Spinal cord (tissue), 10 donors: ENCODE data around the gene RELB. TPM values are rescaled to one million over a fixed set of nuclear protein-coding genes. Genes with fewer than 3 reads are reported as not detected.
"Not testable (repeated sequence)": the region's sequence is repeated elsewhere in the genome, so short reads cannot be mapped to it uniquely, and the experiment has no call there.

Experiments used
- DNase-seq, 6 donors: peaks; one replicate each; pipeline versions ENCODE4 v3.0.0 to v3.0.0-alpha.2; 2013 to 2015; ENCODE audit warnings: low spot score in 6 of 6, low read depth in 4 of 6
- H3K27ac ChIP-seq: one replicate; pipeline ENCODE4 v1.5.1; 2013; ENCODE audit warnings: low read depth, low read length, control low read depth
- H3K27me3 ChIP-seq: one replicate; pipeline ENCODE4 v1.6.1; 2013; ENCODE audit warnings: low read length; ENCODE audit not compliant: control insufficient read depth, insufficient read depth
- H3K36me3 ChIP-seq: one replicate; pipeline ENCODE4 v1.6.1; 2013; ENCODE audit warnings: low read length; ENCODE audit not compliant: control insufficient read depth, insufficient read depth
- H3K4me1 ChIP-seq: one replicate; pipeline ENCODE4 v1.6.1; 2013; ENCODE audit warnings: low read length; ENCODE audit not compliant: control insufficient read depth, insufficient read depth
- H3K4me3 ChIP-seq: one replicate; pipeline ENCODE4 v1.5.1; 2013; ENCODE audit warnings: low read depth, low read length, control low read depth
- H3K9me3 ChIP-seq: one replicate; pipeline ENCODE4 v1.6.1; 2013; ENCODE audit warnings: low read length; ENCODE audit not compliant: control insufficient read depth, insufficient read depth
- WGBS: methylation state at CpG from one replicate; pipeline ENCODE4 v1.1.5; 2013; ENCODE audit warnings: missing lambda C conversion rate; ENCODE audit not compliant: insufficient coverage; 5-methylcytosine and 5-hydroxymethylcytosine counted together
- polyA plus RNA-seq, 2 donors: library from polyadenylated mRNA; unstranded; fragments of 120-200 nt; gene quantifications; one replicate each; pipeline ENCODE4 v1.2.1, GENCODE V29; 2013; ENCODE audit not compliant: insufficient read length in 2 of 2
- total RNA-seq, 2 donors: library from RNA; depleted of rRNA in 1 of 2; stranded (reverse); fragments of 120-200 nt in 1 of 2; fragments of >200 nt in 1 of 2; gene quantifications; one replicate each; pipeline versions ENCODE4 v1.2.3 to v1.2.4, GENCODE V29; 2013 to 2014
- donor health status: healthy.

The RELB gene
- total and polyA plus RNA-seq, 4 donors = 2.4 to 4.0 (median 3.4) TPM

- Histone ChIP-seq H3K4me1 (peaks cover 13% of the 10 kb centered on the region), H3K9me3 (no peaks in the 10 kb centered on the region), H3K4me3 (no peak overlapping the region), H3K27me3 (no peaks in the 10 kb centered on the region), H3K27ac (no peak overlapping the region), H3K36me3 (peaks cover 67% of the 10 kb centered on the region)
- WGBS = 100% methylated on average over 8 of the region's 8 CpGs
- no peak for DNase-seq
Observed at GRCh38 chr19:44961821-44962220, 39.4 kb upstream of the RELB start.

- no peak overlapping the region for H3K4me3 ChIP-seq
- no peak for DNase-seq
- no peaks in the 10 kb centered on the region for H3K9me3 ChIP-seq
- H3K27me3 ChIP-seq = no peaks in the 10 kb centered on the region
- H3K36me3 ChIP-seq = peaks cover 72% of the 10 kb centered on the region
- H3K4me1 ChIP-seq = no peaks in the 10 kb centered on the region
- no peak overlapping the region for H3K27ac ChIP-seq
- WGBS = 100% methylated on average over 2 of the region's 5 CpGs
Observed at GRCh38 chr19:44968118-44968517, 33.1 kb upstream of the RELB start.

GRCh38 chr19:44968670-44969069, 32.6 kb upstream of the RELB start:
- H3K27me3 ChIP-seq = no peaks in the 10 kb centered on the region
- H3K9me3 ChIP-seq = no peaks in the 10 kb centered on the region
- H3K27ac ChIP-seq = no peak overlapping the region
- DNase-seq = no peak
- 96% methylated on average over 4 of the region's 4 CpGs for WGBS
- peaks cover 73% of the 10 kb centered on the region for H3K36me3 ChIP-seq
- H3K4me1 ChIP-seq = no peaks in the 10 kb centered on the region
- no peak overlapping the region for H3K4me3 ChIP-seq

GRCh38 chr19:44969437-44969836, 31.8 kb upstream of the RELB start:
- Histone ChIP-seq H3K4me3 (no peak overlapping the region), H3K4me1 (no peaks in the 10 kb centered on the region), H3K27me3 (no peaks in the 10 kb centered on the region), H3K36me3 (peaks cover 77% of the 10 kb centered on the region), H3K9me3 (no peaks in the 10 kb centered on the region), H3K27ac (no peak overlapping the region)
- DNase-seq = no peak
- no CpG with 5 or more reads among the region's 5 CpGs for WGBS

- H3K4me1 ChIP-seq, H3K9me3 ChIP-seq, H3K27me3 ChIP-seq, H3K27ac ChIP-seq, DNase-seq, H3K4me3 ChIP-seq: not testable (repeated sequence)
- peaks cover 78% of the 10 kb centered on the region for H3K36me3 ChIP-seq
- 100% methylated on average over 1 of the region's 6 CpGs for WGBS
Observed at GRCh38 chr19:44971451-44971850, 29.8 kb upstream of the RELB start.

GRCh38 chr19:44972802-44973201, 28.5 kb upstream of the RELB start:
- DNase-seq = no peak
- 95% methylated on average over 9 of the region's 13 CpGs for WGBS
- no peaks in the 10 kb centered on the region for H3K9me3 ChIP-seq
- no peak overlapping the region for H3K4me3 ChIP-seq
- peaks cover 78% of the 10 kb centered on the region for H3K36me3 ChIP-seq
- no peaks in the 10 kb centered on the region for H3K27me3 ChIP-seq
- no peaks in the 10 kb centered on the region for H3K4me1 ChIP-seq
- no peak overlapping the region for H3K27ac ChIP-seq

GRCh38 chr19:44973982-44974735, 27.1 kb upstream of the RELB start:
- WGBS = 97% methylated on average over 20 of the region's 21 CpGs
- Histone ChIP-seq H3K9me3 (no peaks in the 10 kb centered on the region), H3K27ac (no peak overlapping the region), H3K36me3 (peaks cover 80% of the 10 kb centered on the region), H3K27me3 (no peaks in the 10 kb centered on the region), H3K4me3 (no peak overlapping the region), H3K4me1 (no peaks in the 10 kb centered on the region)
- no peak for DNase-seq

DNA sequence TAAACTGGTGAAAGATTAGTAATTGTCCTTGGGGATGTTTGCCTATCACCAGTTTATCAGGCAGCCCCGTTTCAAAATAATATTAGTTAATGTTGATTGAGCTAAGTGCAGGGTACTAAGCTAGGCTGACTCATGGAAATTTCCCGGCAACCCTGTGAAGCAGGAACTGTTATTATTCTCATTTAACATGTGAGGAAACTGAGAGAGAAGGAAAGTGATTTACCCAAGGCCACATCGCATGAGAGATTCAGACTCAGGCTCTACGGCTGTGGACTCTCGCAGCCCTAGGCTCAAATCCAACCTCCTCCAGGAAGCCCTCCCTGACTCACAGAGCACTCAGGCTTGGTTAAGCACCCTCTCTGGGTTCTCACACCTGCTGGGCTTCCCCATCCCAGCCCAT, 26.4 kb upstream of the RELB start:
- H3K9me3 ChIP-seq = no peaks in the 10 kb centered on the region
- 100% methylated on average over 4 of the region's 5 CpGs for WGBS
- no peak overlapping the region for H3K27ac ChIP-seq
- H3K36me3 ChIP-seq = peaks cover 83% of the 10 kb centered on the region
- DNase-seq = no peak
- H3K4me3 ChIP-seq = no peak overlapping the region
- no peaks in the 10 kb centered on the region for H3K27me3 ChIP-seq
- H3K4me1 ChIP-seq = no peaks in the 10 kb centered on the region

GRCh38 chr19:44975444-44975843, 25.8 kb upstream of the RELB start:
- Histone ChIP-seq H3K9me3 (no peaks in the 10 kb centered on the region), H3K27ac (no peak overlapping the region), H3K27me3 (no peaks in the 10 kb centered on the region), H3K4me3 (no peak overlapping the region), H3K36me3 (peaks cover 82% of the 10 kb centered on the region), H3K4me1 (no peaks in the 10 kb centered on the region)
- no peak for DNase-seq
- WGBS = 100% methylated on average over 1 of the region's 4 CpGs

DNA sequence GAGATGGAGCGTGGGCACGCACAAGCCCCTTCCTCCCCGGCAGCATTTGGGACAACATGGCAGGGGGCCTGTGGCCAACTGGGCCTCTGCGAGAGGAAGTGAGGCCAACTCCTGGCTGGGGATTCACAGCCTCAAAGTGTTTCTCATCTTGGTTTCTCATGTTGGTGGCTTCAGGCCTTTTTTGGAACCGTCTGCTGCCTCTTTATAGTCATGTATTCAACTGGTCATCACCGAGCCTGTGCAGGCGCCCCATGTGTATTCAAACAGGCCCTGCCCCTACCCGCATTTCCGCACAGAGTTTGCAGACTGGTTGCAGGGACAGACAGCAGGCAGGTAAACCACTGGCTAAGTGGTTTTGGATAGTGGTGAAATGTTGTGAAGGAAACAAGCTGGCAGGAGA, 17.3 kb upstream of the RELB start:
- Histone ChIP-seq H3K27ac (no peak overlapping the region), H3K4me3 (no peak overlapping the region), H3K9me3 (no peaks in the 10 kb centered on the region), H3K4me1 (peaks cover 10% of the 10 kb centered on the region), H3K36me3 (peaks cover 91% of the 10 kb centered on the region), H3K27me3 (no peaks in the 10 kb centered on the region)
- DNase-seq = no peak
- WGBS = 90% methylated on average over 9 of the region's 9 CpGs
